C4-2B (cell line): Measurements from ENCODE around the gene INSYN2B.

Experiments
- ZFX ChIP-seq: fragments of 450-650 bp; IDR thresholded peaks from 2 replicates; pipeline ENCODE4 v1.6.1; 2017
- TF ChIP-seq, protein P1 (sequence below): fragments of 450-650 bp; conservative IDR thresholded peaks from 2 replicates; pipeline ENCODE4 v1.5.1; 2017; ENCODE audit warnings: mild to moderate bottlenecking

DNA sequence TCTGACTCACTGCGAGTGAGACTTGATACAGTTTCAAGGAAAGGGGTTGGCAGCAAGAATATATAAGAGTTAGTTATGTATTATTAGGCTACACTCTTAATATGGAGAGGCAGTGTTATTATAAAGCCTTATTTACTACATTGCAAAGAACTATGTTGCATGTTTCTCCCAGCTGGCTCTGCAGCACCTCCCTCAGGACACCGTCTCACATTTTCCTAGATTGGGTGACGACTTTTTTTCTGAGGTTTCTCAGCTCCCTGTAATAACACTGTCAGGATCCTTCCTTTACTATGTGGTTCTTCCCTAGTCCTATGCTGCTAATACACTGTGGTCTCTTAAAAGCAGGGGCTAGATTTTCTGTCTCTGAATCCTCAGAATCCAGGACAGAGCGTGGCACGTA lies 153.7 kb downstream of the INSYN2B start:
- TF ChIP-seq, protein P1, sequence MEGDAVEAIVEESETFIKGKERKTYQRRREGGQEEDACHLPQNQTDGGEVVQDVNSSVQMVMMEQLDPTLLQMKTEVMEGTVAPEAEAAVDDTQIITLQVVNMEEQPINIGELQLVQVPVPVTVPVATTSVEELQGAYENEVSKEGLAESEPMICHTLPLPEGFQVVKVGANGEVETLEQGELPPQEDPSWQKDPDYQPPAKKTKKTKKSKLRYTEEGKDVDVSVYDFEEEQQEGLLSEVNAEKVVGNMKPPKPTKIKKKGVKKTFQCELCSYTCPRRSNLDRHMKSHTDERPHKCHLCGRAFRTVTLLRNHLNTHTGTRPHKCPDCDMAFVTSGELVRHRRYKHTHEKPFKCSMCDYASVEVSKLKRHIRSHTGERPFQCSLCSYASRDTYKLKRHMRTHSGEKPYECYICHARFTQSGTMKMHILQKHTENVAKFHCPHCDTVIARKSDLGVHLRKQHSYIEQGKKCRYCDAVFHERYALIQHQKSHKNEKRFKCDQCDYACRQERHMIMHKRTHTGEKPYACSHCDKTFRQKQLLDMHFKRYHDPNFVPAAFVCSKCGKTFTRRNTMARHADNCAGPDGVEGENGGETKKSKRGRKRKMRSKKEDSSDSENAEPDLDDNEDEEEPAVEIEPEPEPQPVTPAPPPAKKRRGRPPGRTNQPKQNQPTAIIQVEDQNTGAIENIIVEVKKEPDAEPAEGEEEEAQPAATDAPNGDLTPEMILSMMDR = peak; percentile 33
- TF ChIP-seq ZFX = no peak
